A549 (cell line): ENCODE measurements around the gene SIRPA. TPM values are rescaled to one million over a fixed set of nuclear protein-coding genes. Genes with fewer than 3 reads are reported as not detected.
A peak's percentile ranks its signal among the peaks of the same experiment; 100 is the strongest.

Experiments
- ATAC-seq, 2 experiments: fragments of 200-7000 bp in 1 of 2; fragments of >200 bp in 1 of 2; cut with Nextera tagmentation in 1 of 2; cut with Tn5 transposase in 1 of 2; 3 replicates each; pipeline versions ENCODE4 v1.8.0 to v1.9.1; 2018 to 2020; ENCODE audit warnings: mild to moderate bottlenecking in 1 of 2, moderate library complexity in 1 of 2
- CTCF ChIA-PET: fragments of 300-600 bp; sonication (Branson Sonifier 250); formaldehyde crosslinking; extraction: SDS; loops from one replicate; lab custom pipeline; 2021; ENCODE audit warnings: antibody characterized with exemption, inconsistent platforms; lab: Yijun Ruan, JAX
- POLR2A ChIA-PET: fragments of 350-600 bp; formaldehyde crosslinking; extraction: SDS; loops from one replicate; lab custom pipeline; 2021; ENCODE audit warnings: antibody characterized with exemption, inconsistent platforms; lab: Yijun Ruan, JAX
- DNase-seq, 2 experiments: peaks; one replicate each; pipeline versions ENCODE4 v3.0.0 to v3.0.0-alpha.2; 2011 to 2016; ENCODE audit warnings: low read depth in 1 of 2, low spot score in 1 of 2
- FAIRE-seq: peaks from 2 replicates; lab custom pipeline; 2011; peaks lifted over from hg19 to GRCh38; lab: Jason Lieb, UNC
- H3K27ac ChIP-seq, 2 experiments: fragments of >200 bp; sonication (Bioruptor Twin); formaldehyde crosslinking; 3 replicates each; pipeline ENCODE4 v1.5.1; 2016 to 2017
- H3K4me1 ChIP-seq: fragments of >200 bp; sonication (Bioruptor Twin); formaldehyde crosslinking; 3 replicates; pipeline ENCODE4 v1.6.1; 2016
- H3K4me2 ChIP-seq: fragments of >200 bp; sonication (Bioruptor Twin); formaldehyde crosslinking; 3 replicates; pipeline ENCODE4 v1.6.1; 2016
- H3K4me3 ChIP-seq: fragments of >200 bp; sonication (Bioruptor Twin); formaldehyde crosslinking; 3 replicates; pipeline ENCODE4 v1.5.1; 2016
- H3K9me3 ChIP-seq: fragments of >200 bp; sonication (Bioruptor Twin); formaldehyde crosslinking; 3 replicates; pipeline ENCODE4 v1.6.1; 2016
- BHLHE40 ChIP-seq: IDR thresholded peaks from 2 replicates; pipeline ENCODE4 v1.6.1; 2012; ENCODE audit warnings: low read depth, low read length, inconsistent platforms
- CHD4 ChIP-seq: fragments of 200-600 bp; sonication (generic); IDR thresholded peaks from 2 replicates; pipeline ENCODE4 v1.6.1; 2016; ENCODE audit warnings: antibody characterized with exemption, mild to moderate bottlenecking, borderline replicate concordance
- EP300 ChIP-seq, 2 experiments: fragments of >200 bp; sonication (Bioruptor Twin); formaldehyde crosslinking; IDR thresholded peaks; 2 replicates in 1 of 2; 3 replicates in 1 of 2; pipeline ENCODE4 v1.6.1; 2016 to 2017
- ESRRA ChIP-seq: fragments of 150-350 bp; IDR thresholded peaks from 2 replicates; pipeline ENCODE4 v1.6.1; 2014; ENCODE audit warnings: mild to moderate bottlenecking, low read length, borderline replicate concordance
- FOSB ChIP-seq: fragments of 250-450 bp; sonication (Bioruptor Pico); IDR thresholded peaks from 2 replicates; pipeline ENCODE4 v1.5.0; 2020; ENCODE audit warnings: mild to moderate bottlenecking, moderate library complexity
- FOSL2 ChIP-seq, 2 experiments: fragments of 450-650 bp in 1 of 2; fragments of >200 bp in 1 of 2; sonication (Bioruptor Twin) in 1 of 2; formaldehyde crosslinking; IDR thresholded peaks; 2 replicates each; pipeline versions ENCODE4 v1.5.0 to v1.6.1; 2016 to 2020; ENCODE audit warnings: mild to moderate bottlenecking in 1 of 2, moderate library complexity in 1 of 2
- FOXS1 ChIP-seq: fragments of 250-450 bp; sonication (Bioruptor Pico); IDR thresholded peaks from 2 replicates; pipeline ENCODE4 v1.5.0; 2020; ENCODE audit warnings: mild to moderate bottlenecking, moderate library complexity
- HDAC2 ChIP-seq: fragments of 200-600 bp; sonication (generic); IDR thresholded peaks from 2 replicates; pipeline ENCODE4 v1.6.1; 2016
- HOXA7 ChIP-seq: fragments of 250-450 bp; sonication (Bioruptor Pico); IDR thresholded peaks from 2 replicates; pipeline ENCODE4 v1.5.0; 2020; ENCODE audit warnings: mild to moderate bottlenecking, moderate library complexity
- HOXB13 ChIP-seq: fragments of 250-450 bp; sonication (Bioruptor Pico); IDR thresholded peaks from 2 replicates; pipeline ENCODE4 v1.5.0; 2020; ENCODE audit warnings: low read depth, mild to moderate bottlenecking, moderate library complexity
- KDM1A ChIP-seq: fragments of 200-600 bp; sonication (generic); IDR thresholded peaks from 2 replicates; pipeline ENCODE4 v1.6.1; 2016; ENCODE audit warnings: low read depth, mild to moderate bottlenecking
- MAFK ChIP-seq: fragments of 450-650 bp; IDR thresholded peaks from 2 replicates; pipeline ENCODE4 v1.6.1; 2014; ENCODE audit not compliant: partially characterized antibody
- MYC ChIP-seq: IDR thresholded peaks from 2 replicates; pipeline ENCODE4 v1.6.1; 2012; ENCODE audit warnings: mild to moderate bottlenecking, inconsistent platforms, low read length, improper control_type of control experiment, borderline replicate concordance
- PHF8 ChIP-seq: fragments of 200-600 bp; sonication (generic); IDR thresholded peaks from 2 replicates; pipeline ENCODE4 v1.6.1; 2016; ENCODE audit warnings: low read depth, mild to moderate bottlenecking, antibody characterized with exemption, moderate library complexity, borderline replicate concordance
- POLR2A ChIP-seq: IDR thresholded peaks from 2 replicates; pipeline ENCODE4 v1.6.1; 2012; ENCODE audit warnings: mild to moderate bottlenecking, low read length
- RARB ChIP-seq: fragments of 250-450 bp; sonication (Bioruptor Pico); IDR thresholded peaks from 2 replicates; pipeline ENCODE4 v1.8.0; 2021; ENCODE audit warnings: mild to moderate bottlenecking, moderate library complexity
- RNF2 ChIP-seq: fragments of 200-600 bp; sonication (generic); IDR thresholded peaks from 2 replicates; pipeline ENCODE4 v1.6.1; 2016; ENCODE audit warnings: low read depth, mild to moderate bottlenecking, antibody characterized with exemption, moderate library complexity, borderline replicate concordance
- TFCP2L1 ChIP-seq: fragments of 250-450 bp; sonication (Bioruptor Pico); IDR thresholded peaks from 2 replicates; pipeline ENCODE4 v1.5.0; 2021; ENCODE audit warnings: mild to moderate bottlenecking
- ZC3H11A ChIP-seq: fragments of 450-650 bp; IDR thresholded peaks from 2 replicates; pipeline ENCODE4 v1.6.1; 2014; ENCODE audit warnings: antibody characterized with exemption, mild to moderate bottlenecking
- WGBS: methylation state at CpG from one replicate; pipeline ENCODE4 v1.1.6; 2017; ENCODE audit errors: missing lambda C conversion rate; 5-methylcytosine and 5-hydroxymethylcytosine counted together
- polyA plus RNA-seq, 4 experiments: library from polyadenylated mRNA; depleted of rRNA in 3 of 4; stranded (reverse); fragments of >200 nt; fragmentation: RNase III in 1 of 4; extraction: RNeasy Plus Mini Kit Qiagen cat#74134 plus additional on column Dnase treatment in 1 of 4; gene quantifications; 2 replicates in 3 of 4; 3 replicates in 1 of 4; pipeline ENCODE4 v1.2.3, GENCODE V29; 2011 to 2017
- TF ChIP-seq, protein P1 (sequence below): fragments of 250-450 bp; sonication (Bioruptor Pico); IDR thresholded peaks from 2 replicates; pipeline ENCODE4 v1.5.0; 2021; ENCODE audit warnings: mild to moderate bottlenecking, moderate library complexity, borderline replicate concordance
- TF ChIP-seq, protein P2 (sequence below): IDR thresholded peaks from 2 replicates; pipeline ENCODE4 v1.6.1; 2012; ENCODE audit warnings: low read depth, borderline replicate concordance
- TF ChIP-seq, protein P3 (sequence below): fragments of >200 bp; sonication (Bioruptor Twin); formaldehyde crosslinking; IDR thresholded peaks from 3 replicates; pipeline ENCODE4 v1.5.1; 2016

The SIRPA gene
- polyA plus RNA-seq, 2 of the 4 experiments (the other 2 are of a cell fraction) = 12.8 to 21.6 TPM

DNA sequence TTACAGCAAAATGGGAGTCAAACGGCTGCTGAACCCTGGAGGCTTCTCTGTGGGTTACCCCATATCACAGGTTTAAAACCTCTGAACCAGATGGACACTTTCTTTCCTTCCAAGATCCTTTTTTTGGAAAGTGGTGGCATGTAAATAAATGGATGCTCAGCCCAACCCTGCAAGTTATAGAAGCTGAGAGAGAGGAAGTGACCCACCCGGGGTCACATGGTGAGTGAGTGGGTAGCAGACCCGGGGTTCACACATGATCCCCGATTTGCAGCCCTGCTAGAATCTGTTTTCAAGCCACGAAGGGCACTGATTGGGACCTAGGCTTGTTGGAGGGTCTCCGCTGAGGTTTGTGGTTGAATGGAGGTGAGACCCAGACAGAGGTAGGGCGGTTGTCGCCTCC, 32.0 kb downstream of the SIRPA start:
- Histone ChIP-seq H3K9me3 (no peaks in the 10 kb centered on the region), H3K4me3 (no peak overlapping the region), H3K4me2 (no peak overlapping the region), H3K4me1 (no peaks in the 10 kb centered on the region), H3K27ac (no peak overlapping the region)
- TF ChIP-seq ZC3H11A (no peak), FOXS1 (no peak), BHLHE40 (no peak), TFCP2L1 (no peak), MAFK (no peak), ESRRA (no peak), RNF2 (no peak), HDAC2 (no peak), EP300 (IDR thresholded peaks at IDR 0.05) (no peak), RARB (CRISPR knock-in tag) (no peak), FOSB (CRISPR knock-in tag) (no peak), HOXA7 (no peak), KDM1A (no peak), MYC (no peak), PHF8 (no peak), CHD4 (no peak), HOXB13 (CRISPR knock-in tag) (no peak)
- TF ChIP-seq, protein P1, sequence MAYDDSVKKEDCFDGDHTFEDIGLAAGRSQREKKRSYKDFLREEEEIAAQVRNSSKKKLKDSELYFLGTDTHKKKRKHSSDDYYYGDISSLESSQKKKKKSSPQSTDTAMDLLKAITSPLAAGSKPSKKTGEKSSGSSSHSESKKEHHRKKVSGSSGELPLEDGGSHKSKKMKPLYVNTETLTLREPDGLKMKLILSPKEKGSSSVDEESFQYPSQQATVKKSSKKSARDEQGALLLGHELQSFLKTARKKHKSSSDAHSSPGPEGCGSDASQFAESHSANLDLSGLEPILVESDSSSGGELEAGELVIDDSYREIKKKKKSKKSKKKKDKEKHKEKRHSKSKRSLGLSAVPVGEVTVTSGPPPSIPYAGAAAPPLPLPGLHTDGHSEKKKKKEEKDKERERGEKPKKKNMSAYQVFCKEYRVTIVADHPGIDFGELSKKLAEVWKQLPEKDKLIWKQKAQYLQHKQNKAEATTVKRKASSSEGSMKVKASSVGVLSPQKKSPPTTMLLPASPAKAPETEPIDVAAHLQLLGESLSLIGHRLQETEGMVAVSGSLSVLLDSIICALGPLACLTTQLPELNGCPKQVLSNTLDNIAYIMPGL (CRISPR knock-in tag) = no peak
- TF ChIP-seq, protein P2, sequence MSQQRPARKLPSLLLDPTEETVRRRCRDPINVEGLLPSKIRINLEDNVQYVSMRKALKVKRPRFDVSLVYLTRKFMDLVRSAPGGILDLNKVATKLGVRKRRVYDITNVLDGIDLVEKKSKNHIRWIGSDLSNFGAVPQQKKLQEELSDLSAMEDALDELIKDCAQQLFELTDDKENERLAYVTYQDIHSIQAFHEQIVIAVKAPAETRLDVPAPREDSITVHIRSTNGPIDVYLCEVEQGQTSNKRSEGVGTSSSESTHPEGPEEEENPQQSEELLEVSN = no peak
- TF ChIP-seq, protein P3, sequence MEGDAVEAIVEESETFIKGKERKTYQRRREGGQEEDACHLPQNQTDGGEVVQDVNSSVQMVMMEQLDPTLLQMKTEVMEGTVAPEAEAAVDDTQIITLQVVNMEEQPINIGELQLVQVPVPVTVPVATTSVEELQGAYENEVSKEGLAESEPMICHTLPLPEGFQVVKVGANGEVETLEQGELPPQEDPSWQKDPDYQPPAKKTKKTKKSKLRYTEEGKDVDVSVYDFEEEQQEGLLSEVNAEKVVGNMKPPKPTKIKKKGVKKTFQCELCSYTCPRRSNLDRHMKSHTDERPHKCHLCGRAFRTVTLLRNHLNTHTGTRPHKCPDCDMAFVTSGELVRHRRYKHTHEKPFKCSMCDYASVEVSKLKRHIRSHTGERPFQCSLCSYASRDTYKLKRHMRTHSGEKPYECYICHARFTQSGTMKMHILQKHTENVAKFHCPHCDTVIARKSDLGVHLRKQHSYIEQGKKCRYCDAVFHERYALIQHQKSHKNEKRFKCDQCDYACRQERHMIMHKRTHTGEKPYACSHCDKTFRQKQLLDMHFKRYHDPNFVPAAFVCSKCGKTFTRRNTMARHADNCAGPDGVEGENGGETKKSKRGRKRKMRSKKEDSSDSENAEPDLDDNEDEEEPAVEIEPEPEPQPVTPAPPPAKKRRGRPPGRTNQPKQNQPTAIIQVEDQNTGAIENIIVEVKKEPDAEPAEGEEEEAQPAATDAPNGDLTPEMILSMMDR = no peak
- ChIA-PET POLR2A (no interaction called here), CTCF (interaction anchor here (0.6 to 1.2 kb wide), 5 partner anchors 13 to 163 kb away, joined by 3 read pairs; no protein-coding TSS in a partner anchor)
- WGBS = 67% methylated on average over 8 of the region's 8 CpGs
- FAIRE-seq (no peak), DNase-seq (no peak), ATAC-seq (no peak)

DNA sequence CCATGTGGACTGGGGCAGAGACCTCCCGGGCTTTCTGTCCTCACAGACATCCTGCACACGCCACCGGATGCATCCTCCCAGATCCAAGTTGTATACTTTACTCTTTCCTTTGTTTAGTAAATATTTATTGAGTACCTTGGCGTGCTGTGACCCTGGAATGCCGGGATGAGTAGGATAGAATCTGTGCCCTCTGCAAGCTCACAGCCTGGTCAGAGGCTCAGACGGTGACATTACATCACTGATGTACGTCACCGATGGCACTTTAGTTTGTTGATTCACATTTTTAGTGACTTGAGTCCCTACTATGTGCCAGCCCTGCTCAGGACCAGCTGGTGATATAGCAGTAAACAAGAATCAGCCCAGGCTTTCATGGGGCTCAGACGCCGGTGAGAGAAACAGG, 32.9 kb downstream of the SIRPA start:
- peak in 1 of 2 experiments; percentile 69; a peak in 3 of 6 replicates for ATAC-seq
- peak in 1 of 2 experiments; percentile 49 for DNase-seq
- ChIA-PET POLR2A (no interaction called here), CTCF (interaction anchor here (0.6 to 1.4 kb wide), 4 partner anchors 11 to 126 kb away, joined by 3 read pairs; no protein-coding TSS in a partner anchor)
- WGBS = 48% methylated on average over 10 of the region's 10 CpGs
- Histone ChIP-seq H3K4me2 (no peak overlapping the region), H3K27ac (no peak overlapping the region), H3K9me3 (no peaks in the 10 kb centered on the region), H3K4me1 (no peaks in the 10 kb centered on the region), H3K4me3 (no peak overlapping the region)
- no peak for TF ChIP-seq POLR2A
- TF ChIP-seq FOSL2 (IDR thresholded peaks at IDR 0.05) = no peak
- 0 out of 2 replicates have a peak, but pooled peaks have one; percentile 3 for TF ChIP-seq FOSL2 (CRISPR knock-in tag; IDR thresholded peaks at IDR 0.05)
- no peak for TF ChIP-seq RNF2
- no peak for FAIRE-seq
